GM21529 (cell line): ENCODE measurements around the gene SELENBP1.
A peak's percentile ranks its signal among the peaks of the same experiment; 100 is the strongest.
"Not testable (repeated sequence)": the region's sequence is repeated elsewhere in the genome, so short reads cannot be mapped to it uniquely, and the experiment has no call there.

Experiments
- ATAC-seq: cut with Tn5 transposase; IDR thresholded peaks from one replicate; pipeline ENCODE4 v1.9.1; 2021; ENCODE audit not compliant: unreplicated experiment

Gene SELENBP1

GRCh38 chr1:151384584-151384983, 12.1 kb upstream of the SELENBP1 start:
- ATAC-seq, result no peak

- ATAC-seq, result no peak
These were observed 4.8 kb upstream of the SELENBP1 start for GRCh38 chr1:151377150-151377884.

- no peak for ATAC-seq
These were observed 691 bp upstream of the SELENBP1 start for GRCh38 chr1:151373196-151373595.

GRCh38 chr1:151371370-151372057, 991 bp downstream of the SELENBP1 start:
- ATAC-seq, result no peak

GRCh38 chr1:151370211-151370911, 2.1 kb downstream of the SELENBP1 start:
- ATAC-seq, result no peak

GRCh38 chr1:151369621-151370048, 2.9 kb downstream of the SELENBP1 start:
- no peak for ATAC-seq

- ATAC-seq, result no peak
These were observed 3.2 kb downstream of the SELENBP1 start for GRCh38 chr1:151369302-151369610.

- no peak for ATAC-seq
These were observed 3.9 kb downstream of the SELENBP1 start for GRCh38 chr1:151368393-151369301.

- ATAC-seq, result no peak
These were observed 4.7 kb downstream of the SELENBP1 start for GRCh38 chr1:151367658-151368392.

- ATAC-seq, result no peak
These were observed 7.5 kb downstream of the SELENBP1 start for GRCh38 chr1:151364996-151365395.

GRCh38 chr1:151362308-151363155, 10.0 kb downstream of the SELENBP1 start:
- ATAC-seq, result no peak

- ATAC-seq, result no peak
These were observed 10.6 kb downstream of the SELENBP1 start for GRCh38 chr1:151361883-151362282.

- no peak for ATAC-seq
These were observed 15.8 kb downstream of the SELENBP1 start for GRCh38 chr1:151356696-151357095.

- no peak for ATAC-seq
These were observed 20.3 kb downstream of the SELENBP1 start for GRCh38 chr1:151352021-151352718.

GRCh38 chr1:151350323-151350722, 22.2 kb downstream of the SELENBP1 start:
- not testable (repeated sequence) for ATAC-seq

- no peak for ATAC-seq
These were observed 24.8 kb downstream of the SELENBP1 start for GRCh38 chr1:151347523-151348246.

GRCh38 chr1:151346769-151347522, 25.6 kb downstream of the SELENBP1 start, which contains the start of gene RFX5:
RFX5 (minus strand) TSS chr1:151347252; CDS start chr1:151346320, 932 bp downstream.
- peak; percentile 95 for ATAC-seq
